DMS79 treated with DMSO at 0.1 percent for 48 hours (cell line): ENCODE data around the gene KDM2A.

Experiments used
- DNase-seq: peaks from one replicate; lab custom pipeline; 2025; lab: John Stamatoyannopoulos, UW

KDM2A gene

GRCh38 chr11:67273260-67273990 lies 154.4 kb downstream of the KDM2A start:
- no peak for DNase-seq

GRCh38 chr11:67274768-67275605 lies 155.9 kb downstream of the KDM2A start:
- DNase-seq = no peak

- DNase-seq = no peak
These were observed 156.7 kb downstream of the KDM2A start for GRCh38 chr11:67275606-67276409.

GRCh38 chr11:67276781-67277230 lies 157.7 kb downstream of the KDM2A start:
- DNase-seq = no peak

GRCh38 chr11:67277231-67277961 lies 158.3 kb downstream of the KDM2A start:
- DNase-seq = no peak

- DNase-seq = no peak
These were observed 159.3 kb downstream of the KDM2A start for GRCh38 chr11:67278135-67278938.

- DNase-seq = no peak
These were observed 160.0 kb downstream of the KDM2A start for GRCh38 chr11:67278939-67279588.

GRCh38 chr11:67279589-67280340 lies 160.7 kb downstream of the KDM2A start:
- no peak for DNase-seq

- no peak for DNase-seq
These were observed 161.3 kb downstream of the KDM2A start for GRCh38 chr11:67280341-67280787.

- no peak for DNase-seq
These were observed 161.9 kb downstream of the KDM2A start for GRCh38 chr11:67280788-67281551.

GRCh38 chr11:67281552-67282150 lies 162.6 kb downstream of the KDM2A start:
- no peak for DNase-seq

GRCh38 chr11:67282155-67282875 lies 163.3 kb downstream of the KDM2A start:
- DNase-seq = no peak

GRCh38 chr11:67282876-67283371 lies 163.9 kb downstream of the KDM2A start:
- no peak for DNase-seq

- no peak for DNase-seq
These were observed 164.5 kb downstream of the KDM2A start for GRCh38 chr11:67283481-67283963.

- DNase-seq = no peak
These were observed 165.9 kb downstream of the KDM2A start for GRCh38 chr11:67284811-67285540.
